HepG2 (cell line): Measurements from ENCODE around the gene CD14. TPM values are rescaled to one million over a fixed set of nuclear protein-coding genes. Genes with fewer than 3 reads are reported as not detected.
"Not testable (repeated sequence)": the region's sequence is repeated elsewhere in the genome, so short reads cannot be mapped to it uniquely, and the experiment has no call there.

Experiments
- ATAC-seq: fragments of 200-7000 bp; cut with Tn5 transposase; 3 replicates; pipeline ENCODE4 v1.9.1; 2020; ENCODE audit warnings: mild to moderate bottlenecking, moderate library complexity
- BruUV-seq: library from RNA; stranded (reverse); fragments of 400-500 nt; replicated peaks from 2 replicates; lab custom pipeline; 2021; lab: Mats Ljungman, UMichigan
- CTCF ChIA-PET: fragments of 300-600 bp; formaldehyde crosslinking; extraction: SDS; loops from one replicate; lab custom pipeline; 2021; ENCODE audit warnings: low total read pairs, inconsistent platforms, low intra/inter-chr PET ratio; lab: Yijun Ruan, JAX
- POLR2A ChIA-PET: fragments of 350-600 bp; sonication (Branson Sonifier 250); formaldehyde crosslinking; loops from one replicate; lab custom pipeline; 2020; ENCODE audit warnings: antibody characterized with exemption, inconsistent platforms; lab: Yijun Ruan, JAX
- DNase-seq: peaks from one replicate; pipeline ENCODE4 v3.0.0-alpha.2; 2015; ENCODE audit warnings: low spot score
- FAIRE-seq: peaks from 3 replicates; lab custom pipeline; 2011; peaks lifted over from hg19 to GRCh38; lab: Jason Lieb, UNC
- H2AFZ ChIP-seq: one replicate; pipeline ENCODE4 v1.6.1; 2011; ENCODE audit warnings: low read length, inconsistent platforms
- H3K27ac ChIP-seq: fragments of 300-600 bp; 3 replicates; pipeline ENCODE4 v1.8.0; 2011; ENCODE audit warnings: mixed run types, mild to moderate bottlenecking, mixed read lengths, low read length, inconsistent platforms; ENCODE audit not compliant: insufficient read depth; ENCODE audit errors: extremely low read length
- H3K27me3 ChIP-seq, 2 experiments: fragments of 200-600 bp in 1 of 2; 2 replicates in 1 of 2; 3 replicates in 1 of 2; pipeline versions ENCODE4 v1.6.0 to v1.8.0; 2011; ENCODE audit warnings: low read length in 2 of 2, mild to moderate bottlenecking in 2 of 2, moderate library complexity in 2 of 2, inconsistent platforms in 1 of 2; ENCODE audit not compliant: insufficient read depth in 2 of 2, control insufficient read depth in 1 of 2
- H3K36me3 ChIP-seq, 2 experiments: fragments of 200-600 bp in 1 of 2; replicated peaks in 1 of 2; 2 replicates in 1 of 2; 3 replicates in 1 of 2; pipeline versions ENCODE4 v1.5.1 to v1.8.0; 2011; ENCODE audit warnings: low read length in 2 of 2, inconsistent platforms in 1 of 2; ENCODE audit not compliant: insufficient read depth in 2 of 2, control insufficient read depth in 1 of 2
- H3K4me1 ChIP-seq: 2 replicates; pipeline ENCODE4 v1.5.1; 2012; ENCODE audit warnings: low read length, inconsistent platforms; ENCODE audit not compliant: insufficient read depth
- H3K4me2 ChIP-seq: 2 replicates; pipeline ENCODE4 v1.6.0; 2011; ENCODE audit warnings: low read depth, low read length, inconsistent platforms
- H3K4me3 ChIP-seq, 3 experiments: fragments of 200-600 bp in 1 of 3; sonication (generic), shearing (Covaris generic) in 1 of 3; replicated peaks in 1 of 3; 2 replicates each; pipeline ENCODE4 v1.5.1; 2011 to 2016; ENCODE audit warnings: low read length in 3 of 3, inconsistent platforms in 2 of 3, low read depth in 2 of 3, mild to moderate bottlenecking in 2 of 3, control low read depth in 1 of 3, mixed read lengths in 1 of 3; ENCODE audit not compliant: insufficient read depth in 1 of 3
- H3K79me2 ChIP-seq: one replicate; pipeline ENCODE4 v1.6.1; 2011; ENCODE audit warnings: low read length, inconsistent platforms; ENCODE audit not compliant: insufficient read depth
- H3K9ac ChIP-seq: 2 replicates; pipeline ENCODE4 v1.6.0; 2011; ENCODE audit warnings: mild to moderate bottlenecking, low read depth, low read length, inconsistent platforms; ENCODE audit not compliant: insufficient read depth
- H3K9me3 ChIP-seq: 2 replicates; pipeline ENCODE4 v1.5.1; 2012; ENCODE audit warnings: mild to moderate bottlenecking, low read length
- H4K20me1 ChIP-seq: 2 replicates; pipeline ENCODE4 v1.6.0; 2011; ENCODE audit warnings: inconsistent platforms, mild to moderate bottlenecking, low read length, moderate library complexity; ENCODE audit not compliant: insufficient read depth
- FOXJ3 ChIP-seq: sonication (generic); formaldehyde crosslinking; IDR thresholded peaks from 2 replicates; pipeline ENCODE4 v1.4.0; 2020; ENCODE audit warnings: missing genetic modification reagents, mild to moderate bottlenecking, borderline replicate concordance
- MIXL1 ChIP-seq: IDR thresholded peaks from 2 replicates; pipeline ENCODE4 v1.6.1; 2016
- RBAK ChIP-seq: sonication (generic); formaldehyde crosslinking; IDR thresholded peaks from 2 replicates; pipeline ENCODE4 v1.5.1; 2020; ENCODE audit warnings: mild to moderate bottlenecking, missing genetic modification reagents
- SMYD3 ChIP-seq: sonication (generic); formaldehyde crosslinking; IDR thresholded peaks from 2 replicates; pipeline ENCODE4 v1.8.1; 2023; ENCODE audit warnings: mild to moderate bottlenecking, missing genetic modification reagents
- TARDBP ChIP-seq: sonication (generic); formaldehyde crosslinking; IDR thresholded peaks from 2 replicates; pipeline ENCODE4 v1.8.0; 2022; ENCODE audit warnings: mild to moderate bottlenecking, missing genetic modification reagents
- ZNF350 ChIP-seq: sonication (generic); formaldehyde crosslinking; IDR thresholded peaks from 2 replicates; pipeline ENCODE4 v1.4.0; 2020; ENCODE audit warnings: mild to moderate bottlenecking, low read depth, missing genetic modification reagents, borderline replicate concordance
- WGBS: methylation state at CpG from one replicate; pipeline ENCODE4 v1.1.6; 2017; ENCODE audit warnings: low lambda C conversion rate; 5-methylcytosine and 5-hydroxymethylcytosine counted together
- in situ Hi-C: cut with HindIII; loops from 2 replicates; pipeline ENCODE4 v1.10.0; 2017; ENCODE audit warnings: low pct_unique_long_range_greater_than_20kb; ENCODE audit not compliant: extremely low pct_ligation_motif_present
- intact Hi-C: fragments of 100-400 bp; cut with micrococcal nuclease; formaldehyde crosslinking; loops from one replicate; pipeline ENCODE4 v1.10.0; 2022; ENCODE audit not compliant: unreplicated experiment
- polyA plus RNA-seq, 8 experiments: library from polyadenylated mRNA; depleted of rRNA in 3 of 8; stranded (reverse) in 7 of 8; unstranded in 1 of 8; fragments of >200 nt; fragmentation: Illumina TruSeq in 4 of 8; extraction: Trizol in 4 of 8; gene quantifications; 2 replicates each; pipeline versions ENCODE4 v1.2.1 to v1.2.3, GENCODE V29; 2011 to 2016; ENCODE audit warnings: low read depth in 4 of 8, missing spikeins in 1 of 8, mixed read lengths in 1 of 8; ENCODE audit not compliant: insufficient read depth in 1 of 8
- total RNA-seq, 5 experiments: library from RNA; depleted of rRNA; stranded (reverse); fragments of >200 nt; fragmentation: Illumina TruSeq; extraction: Trizol; gene quantifications; 2 replicates each; pipeline ENCODE4 v1.2.3, GENCODE V29; 2016; ENCODE audit warnings: low read depth in 1 of 5
- TF ChIP-seq, protein P1 (sequence below): sonication (generic); formaldehyde crosslinking; IDR thresholded peaks from 2 replicates; pipeline ENCODE4 v1.4.0; 2020; ENCODE audit warnings: missing genetic modification reagents
- TF ChIP-seq, protein P2 (sequence below): sonication (generic); formaldehyde crosslinking; IDR thresholded peaks from 2 replicates; pipeline ENCODE4 v1.4.0; 2020; ENCODE audit warnings: mild to moderate bottlenecking, missing genetic modification reagents
- TF ChIP-seq, protein P3 (sequence below): sonication (generic); formaldehyde crosslinking; IDR thresholded peaks from 2 replicates; pipeline ENCODE4 v1.8.1; 2023; ENCODE audit warnings: mild to moderate bottlenecking, missing genetic modification reagents

CD14 gene
- total and polyA plus RNA-seq, 2 of the 13 experiments (the other 11 are each of a cell fraction or from before 2014, with no cell fraction given): 1.7 to 4.7 TPM

DNA sequence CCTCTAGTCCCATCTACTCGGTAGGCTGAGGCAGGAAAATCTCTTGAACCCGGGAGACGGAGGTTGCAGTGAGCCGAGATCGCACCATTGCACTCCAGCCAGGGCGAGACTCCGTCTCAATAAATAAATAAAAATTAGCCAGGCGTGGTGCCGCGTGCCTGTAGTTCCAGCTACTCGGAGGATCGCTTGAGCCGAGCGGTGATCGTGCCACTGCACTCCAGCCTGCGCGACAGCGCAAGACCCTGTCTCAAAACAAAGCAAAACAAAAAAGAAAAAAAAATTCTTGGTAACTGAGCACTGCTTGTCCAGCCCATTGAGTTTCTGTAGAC lies 31.0 kb upstream of the CD14 start:
- DNase-seq (no peak), ATAC-seq (no peak), FAIRE-seq (no peak)
- Histone ChIP-seq H3K4me1 (peaks cover 28% of the 10 kb centered on the region), H2AFZ (no peak overlapping the region), H4K20me1 (no peaks in the 10 kb centered on the region), H3K27me3 (no peaks in the 10 kb centered on the region; a peak in 1 of 5 replicates), H3K36me3 (peaks cover 32 to 60% of the 10 kb centered on the region in 2 experiments; a peak in 4 of 5 replicates), H3K9ac (peak overlapping the region; percentile 82), H3K4me2 (peak overlapping the region; percentile 82), H3K9me3 (no peaks in the 10 kb centered on the region), H3K27ac (peak overlapping the region; percentile 76), H3K4me3 (peak overlapping the region; percentile 75 to 100 (median 91); a peak in 5 of 6 replicates), H3K79me2 (peaks cover 22% of the 10 kb centered on the region)
- in situ Hi-C loops (no loop called here), intact Hi-C loops (loop anchor here (1.0 kb wide), 2 partner anchors 27 to 89 kb away; partner anchors contain the start of genes HARS1 and HARS2)
- 65% methylated on average over 18 of the region's 18 CpGs for WGBS
- TF ChIP-seq, protein P1, sequence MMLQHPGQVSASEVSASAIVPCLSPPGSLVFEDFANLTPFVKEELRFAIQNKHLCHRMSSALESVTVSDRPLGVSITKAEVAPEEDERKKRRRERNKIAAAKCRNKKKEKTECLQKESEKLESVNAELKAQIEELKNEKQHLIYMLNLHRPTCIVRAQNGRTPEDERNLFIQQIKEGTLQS (CRISPR knock-in tag): no peak
- TF ChIP-seq MIXL1: no peak
- TF ChIP-seq, protein P2, sequence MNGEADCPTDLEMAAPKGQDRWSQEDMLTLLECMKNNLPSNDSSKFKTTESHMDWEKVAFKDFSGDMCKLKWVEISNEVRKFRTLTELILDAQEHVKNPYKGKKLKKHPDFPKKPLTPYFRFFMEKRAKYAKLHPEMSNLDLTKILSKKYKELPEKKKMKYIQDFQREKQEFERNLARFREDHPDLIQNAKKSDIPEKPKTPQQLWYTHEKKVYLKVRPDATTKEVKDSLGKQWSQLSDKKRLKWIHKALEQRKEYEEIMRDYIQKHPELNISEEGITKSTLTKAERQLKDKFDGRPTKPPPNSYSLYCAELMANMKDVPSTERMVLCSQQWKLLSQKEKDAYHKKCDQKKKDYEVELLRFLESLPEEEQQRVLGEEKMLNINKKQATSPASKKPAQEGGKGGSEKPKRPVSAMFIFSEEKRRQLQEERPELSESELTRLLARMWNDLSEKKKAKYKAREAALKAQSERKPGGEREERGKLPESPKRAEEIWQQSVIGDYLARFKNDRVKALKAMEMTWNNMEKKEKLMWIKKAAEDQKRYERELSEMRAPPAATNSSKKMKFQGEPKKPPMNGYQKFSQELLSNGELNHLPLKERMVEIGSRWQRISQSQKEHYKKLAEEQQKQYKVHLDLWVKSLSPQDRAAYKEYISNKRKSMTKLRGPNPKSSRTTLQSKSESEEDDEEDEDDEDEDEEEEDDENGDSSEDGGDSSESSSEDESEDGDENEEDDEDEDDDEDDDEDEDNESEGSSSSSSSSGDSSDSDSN: no peak
- no peak for TF ChIP-seq SMYD3 (CRISPR knock-in tag)
- TF ChIP-seq, protein P3, sequence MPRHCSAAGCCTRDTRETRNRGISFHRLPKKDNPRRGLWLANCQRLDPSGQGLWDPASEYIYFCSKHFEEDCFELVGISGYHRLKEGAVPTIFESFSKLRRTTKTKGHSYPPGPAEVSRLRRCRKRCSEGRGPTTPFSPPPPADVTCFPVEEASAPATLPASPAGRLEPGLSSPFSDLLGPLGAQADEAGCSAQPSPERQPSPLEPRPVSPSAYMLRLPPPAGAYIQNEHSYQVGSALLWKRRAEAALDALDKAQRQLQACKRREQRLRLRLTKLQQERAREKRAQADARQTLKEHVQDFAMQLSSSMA (CRISPR knock-in tag): peak; percentile 6; the same call in 1 of the 2 replicates
- TF ChIP-seq RBAK (CRISPR knock-in tag): no peak
- TF ChIP-seq TARDBP: no peak
- TF ChIP-seq FOXJ3 (CRISPR knock-in tag): 0 out of 2 replicates have a peak, but pooled peaks have one; percentile 27
- TF ChIP-seq ZNF350 (CRISPR knock-in tag): no peak
- CTCF ChIA-PET: no interaction called here
- no TSS peak for BruUV-seq
- POLR2A ChIA-PET: interaction anchor here (1.0 to 4.9 kb wide), 8 partner anchors 17 to 116 kb away, joined by 3 to 48 read pairs (median 5); partner anchors contain the start of genes EIF4EBP3, HARS1, HARS2 and IK

DNA sequence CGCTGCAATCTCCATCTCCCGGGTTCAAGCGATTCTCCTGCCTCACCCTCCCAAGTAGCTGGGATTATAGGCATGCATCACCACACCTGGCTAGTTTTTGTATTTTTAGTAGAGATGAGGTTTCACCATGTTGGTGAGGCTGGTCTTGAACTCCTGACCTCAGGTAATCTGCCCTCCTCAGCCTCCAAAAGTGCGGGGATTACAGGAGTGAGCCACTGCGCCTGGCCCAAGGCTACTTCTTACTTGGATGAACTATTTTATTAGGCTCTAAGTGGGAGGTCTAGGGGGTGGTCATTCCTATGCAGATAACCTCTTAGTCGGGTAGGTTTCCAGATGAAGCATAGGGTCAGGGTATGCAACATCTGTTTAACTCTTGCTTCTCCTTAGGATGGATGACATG lies 27.4 kb upstream of the CD14 start:
- H3K27ac ChIP-seq, H4K20me1 ChIP-seq, H3K9me3 ChIP-seq, in situ Hi-C loops, DNase-seq, FAIRE-seq, CTCF ChIA-PET, H3K27me3 ChIP-seq, H2AFZ ChIP-seq, BruUV-seq, H3K9ac ChIP-seq, H3K4me3 ChIP-seq, intact Hi-C loops, H3K4me2 ChIP-seq, H3K79me2 ChIP-seq, ATAC-seq: not testable (repeated sequence)
- POLR2A ChIA-PET: interaction anchor here (0.9 kb wide), 1 partner anchor 13 kb away, joined by 3 read pairs; the partner anchor contains the start of genes IK and NDUFA2
- 98% methylated on average over 6 of the region's 6 CpGs for WGBS
- Histone ChIP-seq H3K4me1 (peaks cover 11% of the 10 kb centered on the region), H3K36me3 (peaks cover 38 to 68% of the 10 kb centered on the region in 2 experiments)
